Peyer's patch (tissue), 4 donors: ENCODE results near the gene ATPAF2. TPM values are rescaled to one million over a fixed set of nuclear protein-coding genes. Genes with fewer than 3 reads are reported as not detected.

Experiments
- DNase-seq, 3 donors: peaks; one replicate each; pipeline ENCODE4 v3.0.0-alpha.2; 2017 to 2019
- H3K27ac ChIP-seq, 4 donors: fragments of 200-600 bp; sonication (generic); one replicate each; pipeline ENCODE4 v1.5.1; 2016 to 2019
- H3K27me3 ChIP-seq, 2 donors: fragments of 200-600 bp; sonication (generic); one replicate each; pipeline ENCODE4 v1.5.1; 2019
- H3K36me3 ChIP-seq, 3 donors: fragments of 200-600 bp; sonication (generic); one replicate each; pipeline ENCODE4 v1.5.1; 2016 to 2019
- H3K4me1 ChIP-seq, 4 donors: fragments of 200-600 bp; sonication (generic); one replicate each; pipeline ENCODE4 v1.5.1; 2016 to 2019
- H3K4me3 ChIP-seq, 4 donors: fragments of 200-600 bp; sonication (generic); 1 replicate in 3 of 4; 2 replicates in 1 of 4; pipeline ENCODE4 v1.5.1; 2016 to 2019; ENCODE audit warnings: mild to moderate bottlenecking in 1 of 4
- H3K9me3 ChIP-seq, 4 donors: fragments of 200-600 bp; sonication (generic); one replicate each; pipeline ENCODE4 v1.5.1; 2016 to 2019; ENCODE audit warnings: mild to moderate bottlenecking in 1 of 4
- CTCF ChIP-seq, 6 experiments: fragments of 450-650 bp in 4 of 6; fragments of 200-600 bp in 2 of 6; sonication (generic) in 1 of 6; IDR thresholded peaks; one replicate each; pipeline ENCODE4 v1.5.1; 2017 to 2019; ENCODE audit warnings: antibody characterized with exemption in 6 of 6, mild to moderate bottlenecking in 3 of 6, moderate library complexity in 1 of 6
- POLR2A ChIP-seq, 2 donors: fragments of 450-650 bp; IDR thresholded peaks; one replicate each; pipeline ENCODE4 v1.5.1; 2017; ENCODE audit warnings: antibody characterized with exemption in 2 of 2, mild to moderate bottlenecking in 2 of 2, moderate library complexity in 2 of 2
- total RNA-seq, 4 donors: library from RNA; depleted of rRNA; stranded (reverse); fragments of >200 nt; gene quantifications; one replicate each; pipeline ENCODE4 v1.1.0, GENCODE V29; 2016

Gene ATPAF2
- total RNA-seq, 4 donors from 2014 or later: 9.8 to 60.2 (median 29.7) TPM

GRCh38 chr17:18074566-18075272, 35.8 kb upstream of the ATPAF2 start:
- Histone ChIP-seq H3K27ac (no peak overlapping the region), H3K27me3 (no peaks in the 10 kb centered on the region), H3K9me3 (no peaks in the 10 kb centered on the region), H3K4me1 (no peaks in the 10 kb centered on the region), H3K36me3 (no peaks in the 10 kb centered on the region), H3K4me3 (no peak overlapping the region)
- TF ChIP-seq POLR2A (IDR thresholded peaks at IDR 0.05): no peak
- no peak for TF ChIP-seq CTCF (IDR thresholded peaks at IDR 0.05)
- DNase-seq: no peak

GRCh38 chr17:18071751-18072150, 32.8 kb upstream of the ATPAF2 start:
- Histone ChIP-seq H3K4me3 (no peak overlapping the region), H3K27ac (no peak overlapping the region), H3K9me3 (no peaks in the 10 kb centered on the region), H3K36me3 (no peaks in the 10 kb centered on the region), H3K27me3 (no peaks in the 10 kb centered on the region), H3K4me1 (no peaks in the 10 kb centered on the region)
- TF ChIP-seq POLR2A (IDR thresholded peaks at IDR 0.05): no peak
- TF ChIP-seq CTCF (IDR thresholded peaks at IDR 0.05): no peak
- no peak for DNase-seq

GRCh38 chr17:18070861-18071340, 31.9 kb upstream of the ATPAF2 start:
- Histone ChIP-seq H3K36me3 (peaks cover 0 to 1% (median 0%) of the 10 kb centered on the region in 3 donors), H3K27me3 (no peaks in the 10 kb centered on the region), H3K9me3 (no peaks in the 10 kb centered on the region), H3K4me3 (no peak overlapping the region), H3K4me1 (no peaks in the 10 kb centered on the region), H3K27ac (no peak overlapping the region)
- TF ChIP-seq CTCF (IDR thresholded peaks at IDR 0.05): no peak
- TF ChIP-seq POLR2A (IDR thresholded peaks at IDR 0.05): no peak
- DNase-seq: no peak

GRCh38 chr17:18069101-18069500, 30.1 kb upstream of the ATPAF2 start:
- TF ChIP-seq POLR2A (IDR thresholded peaks at IDR 0.05) (no peak), CTCF (IDR thresholded peaks at IDR 0.05) (no peak)
- no peaks in the 10 kb centered on the region for H3K27me3 ChIP-seq
- H3K4me3 ChIP-seq: no peak overlapping the region
- H3K4me1 ChIP-seq: no peaks in the 10 kb centered on the region
- no peak overlapping the region for H3K27ac ChIP-seq
- no peak for DNase-seq
- peaks cover 0 to 14% (median 0%) of the 10 kb centered on the region in 3 donors for H3K36me3 ChIP-seq
- no peaks in the 10 kb centered on the region for H3K9me3 ChIP-seq

- TF ChIP-seq CTCF (IDR thresholded peaks at IDR 0.05) (no peak), POLR2A (IDR thresholded peaks at IDR 0.05) (no peak)
These were observed 27.9 kb upstream of the ATPAF2 start for GRCh38 chr17:18066866-18067265.

More at GRCh38 chr17:18066866-18067265, 27.9 kb upstream of the ATPAF2 start:
- Histone ChIP-seq H3K4me3 (no peak overlapping the region), H3K27ac (no peak overlapping the region), H3K27me3 (no peaks in the 10 kb centered on the region), H3K4me1 (no peaks in the 10 kb centered on the region), H3K9me3 (no peaks in the 10 kb centered on the region), H3K36me3 (peaks cover 0 to 32% (median 0%) of the 10 kb centered on the region in 3 donors)
- DNase-seq: no peak
